ENCODE measurements around the gene USP1.

The USP1 gene

GRCh38 chr1:62401034-62401760, 35.7 kb upstream of the USP1 start:
- Histone ChIP-seq H3K27me3 (replicated peaks; ENCODE audit: control insufficient read depth, insufficient read depth, low read length) (no peaks in the 10 kb centered on the region), H3K4me3 (replicated peaks; ENCODE audit: low read depth, low read length) (no peak overlapping the region), H3K36me3 (ENCODE audit: control insufficient read depth, insufficient read depth, low read length) (no peaks in the 10 kb centered on the region)
- TF ChIP-seq CTCF (IDR thresholded peaks at IDR 0.05; ENCODE audit: insufficient read depth, low read length, poor library complexity, severe bottlenecking), result no peak
- DNase-seq (ENCODE audit: extremely low read depth, insufficient read length), result no peak

GRCh38 chr1:62405247-62405646, 31.6 kb upstream of the USP1 start:
- no peak overlapping the region for H3K4me3 ChIP-seq (replicated peaks; ENCODE audit: low read depth, low read length)
- TF ChIP-seq CTCF (IDR thresholded peaks at IDR 0.05; ENCODE audit: insufficient read depth, low read length, poor library complexity, severe bottlenecking), result no peak
- no peaks in the 10 kb centered on the region for H3K27me3 ChIP-seq (replicated peaks; ENCODE audit: control insufficient read depth, insufficient read depth, low read length)
- no peaks in the 10 kb centered on the region for H3K36me3 ChIP-seq (ENCODE audit: control insufficient read depth, insufficient read depth, low read length)
- DNase-seq (ENCODE audit: extremely low read depth, insufficient read length), result no peak

DNA sequence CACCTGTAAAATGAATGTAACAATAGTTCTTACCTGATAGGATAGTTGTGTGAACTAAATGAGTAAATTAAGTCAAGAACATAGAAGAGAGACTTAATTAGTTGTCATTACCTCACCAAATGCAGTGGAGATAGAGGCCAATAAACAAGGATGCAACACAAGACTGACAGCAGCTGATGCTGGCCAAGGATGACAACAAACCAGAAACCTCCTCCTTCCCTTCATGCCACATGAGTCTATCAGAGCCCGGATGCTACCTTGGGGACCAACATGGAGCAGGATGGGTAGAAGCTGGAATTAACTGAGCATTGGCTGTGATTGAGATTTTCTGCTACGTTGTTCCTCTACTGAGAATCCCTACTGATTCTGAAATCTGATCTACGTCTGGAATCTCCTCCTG, 30.3 kb upstream of the USP1 start:
- H3K36me3 ChIP-seq (ENCODE audit: control insufficient read depth, insufficient read depth, low read length), result no peaks in the 10 kb centered on the region
- H3K4me3 ChIP-seq (replicated peaks; ENCODE audit: low read depth, low read length), result no peak overlapping the region
- DNase-seq (ENCODE audit: extremely low read depth, insufficient read length), result no peak
- TF ChIP-seq CTCF (IDR thresholded peaks at IDR 0.05; ENCODE audit: insufficient read depth, low read length, poor library complexity, severe bottlenecking), result no peak
- no peaks in the 10 kb centered on the region for H3K27me3 ChIP-seq (replicated peaks; ENCODE audit: control insufficient read depth, insufficient read depth, low read length)

GRCh38 chr1:62407398-62408009, 29.3 kb upstream of the USP1 start:
- H3K27me3 ChIP-seq (replicated peaks; ENCODE audit: control insufficient read depth, insufficient read depth, low read length), result no peaks in the 10 kb centered on the region
- peak; percentile 66 for TF ChIP-seq CTCF (IDR thresholded peaks at IDR 0.05; ENCODE audit: insufficient read depth, low read length, poor library complexity, severe bottlenecking)
- no peaks in the 10 kb centered on the region for H3K36me3 ChIP-seq (ENCODE audit: control insufficient read depth, insufficient read depth, low read length)
- peak; percentile 14 for DNase-seq (ENCODE audit: extremely low read depth, insufficient read length)
- no peak overlapping the region for H3K4me3 ChIP-seq (replicated peaks; ENCODE audit: low read depth, low read length)

GRCh38 chr1:62415687-62416086, 21.2 kb upstream of the USP1 start:
- Histone ChIP-seq H3K4me3 (replicated peaks; ENCODE audit: low read depth, low read length) (no peak overlapping the region), H3K36me3 (ENCODE audit: control insufficient read depth, insufficient read depth, low read length) (no peaks in the 10 kb centered on the region), H3K27me3 (replicated peaks; ENCODE audit: control insufficient read depth, insufficient read depth, low read length) (no peaks in the 10 kb centered on the region)
- TF ChIP-seq CTCF (IDR thresholded peaks at IDR 0.05; ENCODE audit: insufficient read depth, low read length, poor library complexity, severe bottlenecking), result no peak
- DNase-seq (ENCODE audit: extremely low read depth, insufficient read length), result no peak

Data from GM06990 (cell line).